Stimulated activated CD4-positive, alpha-beta T cell treated with anti-CD3 and anti-CD28 coated beads, Interleukin-12 subunit alpha, Interleukin-12 subunit beta, amount 100 ng/mL, for 4 hours (primary cell): Measurements from ENCODE around the gene MYOG.

Experiments
- DNase-seq: peaks from one replicate; pipeline ENCODE4 v3.0.0-alpha.2; 2020

The MYOG gene

GRCh38 chr1:203045821-203046594, 39.8 kb downstream of the MYOG start:
- no peak for DNase-seq

DNA sequence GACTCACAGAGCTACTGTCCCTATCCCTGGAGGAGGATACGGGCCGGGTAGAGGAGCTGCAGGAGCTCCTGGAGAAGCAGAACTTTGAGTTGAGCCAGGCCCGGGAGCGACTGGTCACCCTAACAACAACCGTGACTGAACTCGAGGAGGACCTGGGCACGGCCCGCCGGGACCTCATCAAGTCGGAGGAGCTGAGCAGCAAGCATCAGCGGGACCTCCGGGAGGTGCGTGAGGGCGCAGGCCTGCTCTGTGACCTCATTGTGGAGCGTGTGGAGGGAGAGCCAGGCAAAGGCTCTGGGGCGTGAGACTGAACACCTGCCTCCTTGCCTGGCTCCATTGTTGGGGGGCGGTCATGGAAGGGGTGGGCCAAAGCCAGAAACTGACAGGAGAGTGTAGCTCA, 40.5 kb downstream of the MYOG start:
- no peak for DNase-seq

DNA sequence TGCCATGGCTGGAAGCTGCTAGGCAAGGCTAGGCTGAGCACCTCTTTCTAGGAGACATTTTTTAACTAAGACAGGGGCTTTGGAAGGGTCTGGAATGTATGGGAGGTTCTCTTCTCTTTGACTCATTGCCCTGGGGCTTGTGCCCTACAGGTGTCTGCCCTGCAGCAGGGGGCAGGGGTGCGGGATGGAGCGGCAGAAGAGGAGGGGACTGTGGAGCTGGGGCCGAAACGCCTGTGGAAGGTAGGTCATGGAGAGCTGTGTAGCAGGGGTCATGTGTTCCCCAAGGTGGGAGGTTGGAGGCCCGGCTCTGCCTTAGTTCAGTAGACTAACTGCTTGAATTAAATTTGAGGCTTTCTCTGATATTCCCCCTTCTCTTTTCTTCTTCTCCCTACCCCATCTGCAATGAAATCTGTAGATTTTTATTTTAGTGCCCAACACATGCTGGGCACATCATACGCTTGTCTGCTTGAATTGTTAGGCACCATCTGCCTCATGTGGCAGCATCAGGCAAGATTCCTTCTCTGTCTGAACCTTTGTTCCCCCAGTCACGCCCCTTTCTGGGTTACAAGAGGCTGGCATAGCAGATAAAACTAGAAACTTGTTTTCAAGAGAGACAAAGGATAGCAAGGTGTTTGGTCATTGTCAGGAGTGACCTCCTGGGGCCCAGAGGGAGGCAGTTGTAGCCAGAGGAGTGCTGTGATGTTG, 41.1 kb downstream of the MYOG start:
- DNase-seq = no peak

- DNase-seq = no peak
Observed at GRCh38 chr1:203043830-203044545, 41.8 kb downstream of the MYOG start.

DNA sequence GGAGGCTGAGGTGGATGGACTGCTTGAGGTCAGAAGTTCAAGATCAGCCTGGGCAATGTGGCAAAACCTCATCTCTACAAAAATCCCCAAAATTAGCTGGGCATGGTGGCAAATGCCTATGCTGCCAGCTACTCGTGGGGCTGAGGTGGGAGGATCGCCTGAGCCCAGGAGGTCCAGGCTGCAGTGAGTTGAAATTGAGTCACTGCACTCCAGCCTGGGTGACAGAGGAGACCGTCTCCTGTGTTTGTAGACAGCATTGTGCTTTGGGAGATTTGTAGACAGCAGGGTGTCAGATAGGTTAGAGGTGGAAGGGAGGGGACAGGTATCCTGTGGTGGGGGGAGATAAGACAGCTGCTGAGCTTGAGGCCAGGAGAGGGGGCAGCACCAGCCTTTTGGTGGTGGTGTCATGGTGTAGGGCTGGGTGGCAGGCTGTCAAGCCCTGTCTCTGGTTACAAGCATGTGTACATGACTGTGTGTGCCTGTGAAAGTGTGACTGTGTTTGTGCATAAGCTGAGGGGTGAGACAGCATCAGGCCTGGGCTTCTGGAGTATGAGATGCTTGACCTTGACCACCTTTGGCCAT, 44.4 kb downstream of the MYOG start:
- no peak for DNase-seq

GRCh38 chr1:203040513-203041275, 45.1 kb downstream of the MYOG start:
- DNase-seq = no peak

GRCh38 chr1:203039609-203040512, 46.0 kb downstream of the MYOG start:
- DNase-seq = no peak

DNA sequence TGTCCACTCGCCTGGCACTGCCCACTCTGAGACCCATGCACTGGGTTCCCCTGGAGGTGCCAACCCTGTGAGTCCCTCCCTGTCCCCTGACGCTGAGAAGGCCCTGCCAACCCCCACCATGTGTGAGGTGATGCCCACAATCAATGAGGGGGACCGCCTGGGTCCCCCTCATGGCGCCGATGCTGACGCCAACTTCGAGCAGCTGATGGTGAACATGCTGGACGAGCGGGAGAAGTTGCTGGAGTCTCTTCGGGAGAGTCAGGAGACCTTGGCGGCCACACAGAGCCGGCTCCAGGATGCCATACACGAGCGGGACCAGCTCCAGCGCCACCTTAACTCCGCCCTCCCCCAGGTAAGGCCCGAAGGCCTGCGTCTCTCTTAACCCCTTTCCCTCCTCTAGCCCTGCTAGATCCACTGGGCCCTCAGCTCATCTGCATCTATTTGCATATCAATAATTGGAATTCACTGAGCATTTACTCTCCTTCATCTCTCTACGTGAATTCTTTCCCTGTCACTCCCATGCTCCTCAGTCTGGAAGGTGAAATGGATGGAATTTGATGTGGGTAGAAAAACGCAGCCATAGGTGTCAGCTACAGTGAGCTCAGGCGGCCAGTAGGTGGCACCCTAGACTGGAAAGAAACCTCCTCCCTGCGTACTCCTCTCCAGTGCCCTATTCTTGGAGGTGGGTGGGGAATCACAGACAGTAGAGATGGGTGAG, 46.8 kb downstream of the MYOG start:
- DNase-seq = peak; percentile 67

DNA sequence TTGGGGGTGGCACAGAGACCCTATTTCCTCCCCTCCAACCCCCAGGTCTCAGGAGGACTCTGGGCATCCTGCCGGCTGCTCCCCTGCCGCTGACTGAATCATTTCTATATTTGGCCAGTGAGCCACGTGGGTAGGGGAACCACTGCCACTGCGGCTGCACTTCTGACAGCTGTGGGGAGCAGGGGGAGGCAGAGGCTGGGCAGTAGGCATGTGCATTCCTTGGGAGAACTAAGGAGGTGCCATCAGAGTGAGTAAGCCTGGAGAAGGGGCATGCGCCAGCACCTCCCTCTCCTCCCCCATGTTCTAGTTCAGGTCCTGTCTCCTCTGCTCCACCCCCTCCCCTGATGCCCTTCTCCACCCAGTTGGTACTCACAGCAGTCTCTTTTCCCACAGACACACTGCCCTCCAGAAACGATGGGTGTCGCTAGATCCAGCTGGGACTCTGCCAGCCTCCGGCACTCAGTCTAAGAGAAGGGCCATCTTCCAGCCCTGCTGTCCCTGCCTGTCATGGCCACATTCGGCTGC, 47.5 kb downstream of the MYOG start:
- no peak for DNase-seq

DNA sequence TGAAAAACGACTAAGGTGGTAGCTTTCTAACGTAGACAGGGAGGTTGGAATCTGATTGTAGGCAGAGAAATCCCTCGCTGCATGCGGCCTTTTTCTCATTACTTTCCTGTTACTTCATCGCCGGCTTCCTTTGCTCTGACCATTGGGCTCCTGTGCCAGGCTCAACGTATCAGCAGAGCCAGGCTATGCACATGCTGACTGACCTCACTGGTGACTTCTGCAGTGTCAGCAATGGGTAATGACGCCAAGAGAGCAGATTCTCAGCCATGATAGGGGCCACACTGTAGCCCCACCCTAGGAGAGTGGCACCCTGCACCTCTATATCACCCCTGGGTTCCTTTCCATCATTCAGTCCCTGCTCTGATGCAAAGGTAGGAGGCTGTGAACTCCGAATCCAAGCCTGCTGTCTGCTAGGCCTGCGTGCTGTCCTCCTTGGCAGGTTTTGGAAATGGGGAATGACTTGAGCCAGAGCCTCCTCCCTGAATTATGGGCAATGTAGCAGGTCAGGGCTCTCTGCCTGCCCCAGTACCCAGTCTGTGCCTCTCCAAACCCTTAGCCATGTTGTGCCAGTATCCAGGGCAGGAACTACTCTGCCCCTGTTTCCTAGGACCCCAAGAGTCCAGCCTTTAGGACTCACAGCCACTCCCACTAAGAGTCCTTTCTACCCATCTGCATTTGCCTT, 48.2 kb downstream of the MYOG start:
- no peak for DNase-seq

DNA sequence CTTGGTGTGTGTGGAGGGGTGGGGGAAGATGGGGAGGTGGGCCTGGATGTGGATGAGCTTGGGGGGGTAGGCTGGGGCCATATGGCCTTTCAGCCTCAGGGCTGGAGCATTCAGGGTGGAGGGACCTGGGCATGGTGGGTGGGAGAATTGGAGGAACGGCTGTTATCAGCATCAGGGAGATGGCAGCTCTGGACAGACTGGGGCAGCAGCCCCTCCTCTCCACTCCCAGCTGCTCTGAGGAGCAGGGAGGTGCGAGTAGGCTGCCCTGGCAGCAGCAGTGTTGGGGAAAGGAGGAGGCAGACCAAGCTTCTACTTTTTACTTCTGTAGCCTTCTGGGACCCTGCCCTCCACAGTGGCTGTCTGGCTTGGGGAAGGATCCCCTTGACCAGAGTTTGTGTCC, 49.3 kb downstream of the MYOG start:
- DNase-seq = no peak

DNA sequence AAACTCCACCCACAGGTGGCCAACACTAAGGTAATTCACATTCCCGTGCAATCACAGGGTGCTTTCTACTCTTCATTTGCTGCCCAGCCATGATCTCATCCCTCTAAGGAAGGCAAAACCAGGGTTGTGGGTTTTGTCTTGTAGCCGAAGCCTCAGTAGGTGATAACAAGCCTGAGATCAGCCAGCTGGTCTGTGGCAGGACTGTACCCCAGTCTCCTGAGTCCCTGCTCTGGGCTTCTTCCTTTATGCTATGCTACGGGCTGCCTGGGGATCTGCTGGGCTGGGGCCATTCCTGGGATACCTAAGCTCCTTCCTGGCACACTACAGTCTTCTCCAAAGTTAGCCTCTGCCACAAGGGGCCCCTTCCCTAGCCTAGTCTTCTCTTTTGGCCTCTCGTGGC, 49.7 kb downstream of the MYOG start:
- no peak for DNase-seq

GRCh38 chr1:203035111-203036000, 50.5 kb downstream of the MYOG start:
- no peak for DNase-seq

DNA sequence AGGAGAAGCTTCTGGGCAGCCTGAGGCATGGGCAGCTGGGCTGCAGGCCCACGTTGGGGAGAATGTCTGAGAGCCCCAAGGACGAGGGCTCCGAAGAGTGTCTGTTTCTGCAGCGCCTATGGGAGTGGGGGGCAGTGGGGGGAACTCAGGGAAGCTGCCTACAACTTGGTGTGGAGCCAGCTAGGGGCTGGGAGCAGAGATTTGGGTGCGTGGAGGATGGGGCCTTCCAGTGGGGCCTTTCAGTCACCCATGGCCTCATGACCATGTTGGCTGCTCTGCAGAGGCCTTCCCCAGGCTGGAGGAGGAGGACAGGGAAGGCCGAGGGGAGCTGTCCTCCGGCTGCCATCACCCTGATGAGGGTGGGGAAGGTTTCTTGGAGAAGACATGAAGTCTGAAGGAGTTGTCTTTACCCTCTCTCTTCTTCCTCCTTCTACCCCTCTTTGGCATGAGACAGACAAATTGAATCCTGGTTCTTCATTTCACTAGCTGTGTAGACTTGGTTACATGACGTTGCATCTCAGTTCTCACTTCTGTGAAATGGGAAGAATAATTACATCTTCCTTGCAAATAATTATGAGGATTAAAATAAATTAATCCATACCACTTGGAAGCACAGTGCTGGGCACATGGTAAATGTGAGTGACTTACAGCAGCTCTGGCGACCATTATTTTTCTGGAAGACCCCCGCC, 51.2 kb downstream of the MYOG start:
- DNase-seq = no peak

- DNase-seq = no peak
Observed at GRCh38 chr1:203033917-203034316, 51.9 kb downstream of the MYOG start.

DNA sequence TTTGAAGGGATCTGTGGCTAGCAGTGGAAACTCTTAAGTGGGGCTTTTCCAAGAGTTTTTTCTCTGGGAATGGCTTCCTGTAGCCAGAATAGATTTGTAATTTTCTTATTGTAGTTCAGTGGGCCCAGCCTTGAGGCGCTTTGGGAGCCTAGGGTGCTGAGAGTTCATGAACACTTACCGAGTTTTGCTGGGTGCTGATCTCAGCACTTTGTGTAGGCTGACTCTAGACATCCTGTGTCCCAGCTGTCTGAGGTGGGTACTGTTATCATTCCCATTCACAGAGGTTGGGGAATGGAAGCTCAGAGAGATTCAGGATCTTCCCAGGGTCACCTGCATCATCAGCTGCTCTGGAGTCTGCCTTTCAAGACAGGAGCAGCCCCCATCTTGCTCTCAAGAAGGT, 52.5 kb downstream of the MYOG start:
- DNase-seq = no peak
